BJ (cell line): ENCODE measurements around the gene ACP7. TPM values are rescaled to one million over a fixed set of nuclear protein-coding genes. Genes with fewer than 3 reads are reported as not detected.

Experiments
- CTCF ChIA-PET: fragments of 350-600 bp; formaldehyde crosslinking; extraction: SDS; loops from one replicate; lab custom pipeline; 2021; ENCODE audit warnings: antibody characterized with exemption, inconsistent platforms; lab: Yijun Ruan, JAX
- POLR2A ChIA-PET: fragments of 300-600 bp; sonication (Branson Sonifier 250); formaldehyde crosslinking; extraction: SDS; loops from one replicate; lab custom pipeline; 2021; ENCODE audit warnings: antibody characterized with exemption; lab: Charles Lee
- DNase-seq: peaks from one replicate; pipeline ENCODE4 v3.0.0-alpha.2; 2011; ENCODE audit warnings: low read depth
- H3K27me3 ChIP-seq: 2 replicates; pipeline ENCODE4 v1.6.0; 2011; ENCODE audit warnings: low read length; ENCODE audit not compliant: control insufficient read depth, insufficient read depth
- H3K36me3 ChIP-seq: 2 replicates; pipeline ENCODE4 v1.5.1; 2011; ENCODE audit warnings: low read length; ENCODE audit not compliant: control insufficient read depth, insufficient read depth
- H3K4me3 ChIP-seq: 2 replicates; pipeline ENCODE4 v1.5.1; 2011; ENCODE audit warnings: low read depth, mild to moderate bottlenecking, control low read depth, low read length
- polyA plus RNA-seq: library from polyadenylated mRNA; depleted of rRNA; stranded (reverse); fragments of >200 nt; gene quantifications from 2 replicates; pipeline ENCODE4 v1.2.3, GENCODE V29; 2011
- TF ChIP-seq, protein P1 (sequence below): IDR thresholded peaks from 2 replicates; pipeline ENCODE4 v1.5.1; 2011; ENCODE audit warnings: low read depth, mild to moderate bottlenecking, control low read depth, inconsistent platforms, low read length, moderate library complexity; ENCODE audit not compliant: insufficient read depth

The ACP7 gene
- polyA plus RNA-seq, 1 experiment: not detected

DNA sequence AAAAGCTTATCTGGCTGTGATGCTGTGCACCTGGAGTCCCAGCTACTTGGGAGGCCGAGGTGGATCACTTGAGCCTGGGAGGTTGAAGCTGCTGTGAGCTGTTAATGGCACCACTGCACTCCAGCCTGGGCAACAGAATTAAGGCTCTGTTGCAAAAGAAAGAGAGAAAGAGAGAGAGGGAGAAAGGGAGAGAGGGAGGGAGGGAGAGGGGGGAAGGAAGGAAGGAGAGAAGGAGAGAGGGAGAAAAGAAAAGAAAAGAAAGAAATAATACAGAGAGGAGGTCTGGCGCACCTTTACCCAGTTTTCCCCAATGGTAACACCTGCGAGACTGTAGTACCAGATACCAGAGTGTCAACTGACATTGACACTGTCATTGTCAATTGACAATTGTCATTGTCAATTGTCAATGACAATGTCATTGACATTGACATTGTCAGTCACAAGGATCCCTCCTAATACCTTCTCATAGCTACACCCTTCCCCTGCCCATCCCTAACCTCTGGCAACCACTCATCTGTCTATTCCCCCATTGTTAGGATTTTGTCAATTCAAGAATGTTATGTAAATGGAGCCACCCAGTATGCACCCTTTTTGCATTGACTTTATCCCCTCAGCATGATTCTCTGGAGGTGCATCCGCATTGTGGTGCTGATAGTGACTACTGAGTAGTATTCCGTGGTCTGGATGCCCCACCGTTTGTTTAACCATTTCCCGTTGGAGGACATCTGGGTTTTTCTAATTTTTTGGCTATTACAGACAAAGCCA, 62.7 kb downstream of the ACP7 start:
- CTCF ChIA-PET: interaction anchor here (1.2 kb wide), 1 partner anchor 15 kb away, joined by 3 read pairs; no protein-coding TSS in a partner anchor
- Histone ChIP-seq H3K27me3 (no peaks in the 10 kb centered on the region), H3K36me3 (peaks cover 1% of the 10 kb centered on the region), H3K4me3 (no peak overlapping the region)
- no peak for DNase-seq
- POLR2A ChIA-PET: no interaction called here
- TF ChIP-seq, protein P1, sequence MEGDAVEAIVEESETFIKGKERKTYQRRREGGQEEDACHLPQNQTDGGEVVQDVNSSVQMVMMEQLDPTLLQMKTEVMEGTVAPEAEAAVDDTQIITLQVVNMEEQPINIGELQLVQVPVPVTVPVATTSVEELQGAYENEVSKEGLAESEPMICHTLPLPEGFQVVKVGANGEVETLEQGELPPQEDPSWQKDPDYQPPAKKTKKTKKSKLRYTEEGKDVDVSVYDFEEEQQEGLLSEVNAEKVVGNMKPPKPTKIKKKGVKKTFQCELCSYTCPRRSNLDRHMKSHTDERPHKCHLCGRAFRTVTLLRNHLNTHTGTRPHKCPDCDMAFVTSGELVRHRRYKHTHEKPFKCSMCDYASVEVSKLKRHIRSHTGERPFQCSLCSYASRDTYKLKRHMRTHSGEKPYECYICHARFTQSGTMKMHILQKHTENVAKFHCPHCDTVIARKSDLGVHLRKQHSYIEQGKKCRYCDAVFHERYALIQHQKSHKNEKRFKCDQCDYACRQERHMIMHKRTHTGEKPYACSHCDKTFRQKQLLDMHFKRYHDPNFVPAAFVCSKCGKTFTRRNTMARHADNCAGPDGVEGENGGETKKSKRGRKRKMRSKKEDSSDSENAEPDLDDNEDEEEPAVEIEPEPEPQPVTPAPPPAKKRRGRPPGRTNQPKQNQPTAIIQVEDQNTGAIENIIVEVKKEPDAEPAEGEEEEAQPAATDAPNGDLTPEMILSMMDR: no peak

DNA sequence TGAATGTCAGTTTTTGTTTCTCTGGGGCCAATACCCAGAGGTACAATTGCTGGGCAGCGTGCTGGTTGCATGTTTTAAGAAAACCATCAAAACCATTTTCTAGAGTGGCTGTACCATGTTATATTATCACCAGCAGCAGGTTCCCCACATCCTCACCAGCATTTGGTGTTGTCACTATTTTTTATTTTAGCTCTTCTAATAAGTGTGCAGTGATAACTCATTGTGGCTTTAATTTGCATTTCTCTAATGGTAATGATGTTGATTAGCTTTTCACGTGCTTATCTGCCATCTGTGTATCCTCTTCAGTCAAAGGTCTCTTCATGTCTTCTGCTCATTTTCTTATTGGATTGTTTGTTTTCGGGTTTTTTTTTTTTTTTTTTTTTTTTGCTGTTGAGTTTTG, 63.3 kb downstream of the ACP7 start:
- H3K4me3 ChIP-seq: no peak overlapping the region
- no peaks in the 10 kb centered on the region for H3K27me3 ChIP-seq
- CTCF ChIA-PET: no interaction called here
- DNase-seq: no peak
- TF ChIP-seq, protein P1: no peak
- POLR2A ChIA-PET: no interaction called here
- peaks cover 1% of the 10 kb centered on the region for H3K36me3 ChIP-seq

DNA sequence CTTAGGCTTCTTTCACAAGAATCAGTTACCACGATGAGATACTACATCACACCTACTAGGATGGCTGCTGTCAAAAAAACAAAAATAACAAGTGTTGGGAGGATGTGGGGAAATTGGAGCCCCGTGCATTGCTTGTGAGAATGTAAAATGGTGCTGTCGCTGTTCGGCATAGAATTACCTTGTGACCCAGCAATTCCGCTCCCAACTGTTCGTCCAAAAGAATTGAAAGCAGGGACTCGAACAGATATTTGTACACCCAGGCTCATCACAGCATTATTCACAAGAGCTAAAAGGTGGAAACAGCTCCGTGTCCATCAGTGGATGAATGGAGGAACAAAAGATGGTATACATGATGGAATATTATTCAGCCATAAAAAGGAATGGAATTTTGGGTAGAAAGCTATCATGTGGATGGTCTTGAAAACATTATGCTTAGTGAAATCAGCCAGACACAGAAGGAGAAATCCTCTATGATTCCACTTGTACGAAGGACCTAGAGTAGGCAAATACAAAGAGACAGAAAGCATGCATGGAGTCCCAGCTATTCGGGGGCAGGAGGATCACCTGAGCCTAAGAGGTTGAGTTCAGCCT, 64.9 kb downstream of the ACP7 start:
- ChIA-PET POLR2A (no interaction called here), CTCF (no interaction called here)
- Histone ChIP-seq H3K27me3 (no peaks in the 10 kb centered on the region), H3K4me3 (no peak overlapping the region), H3K36me3 (peaks cover 1% of the 10 kb centered on the region; the same call in 1 of the 2 replicates)
- no peak for DNase-seq
- TF ChIP-seq, protein P1: no peak

DNA sequence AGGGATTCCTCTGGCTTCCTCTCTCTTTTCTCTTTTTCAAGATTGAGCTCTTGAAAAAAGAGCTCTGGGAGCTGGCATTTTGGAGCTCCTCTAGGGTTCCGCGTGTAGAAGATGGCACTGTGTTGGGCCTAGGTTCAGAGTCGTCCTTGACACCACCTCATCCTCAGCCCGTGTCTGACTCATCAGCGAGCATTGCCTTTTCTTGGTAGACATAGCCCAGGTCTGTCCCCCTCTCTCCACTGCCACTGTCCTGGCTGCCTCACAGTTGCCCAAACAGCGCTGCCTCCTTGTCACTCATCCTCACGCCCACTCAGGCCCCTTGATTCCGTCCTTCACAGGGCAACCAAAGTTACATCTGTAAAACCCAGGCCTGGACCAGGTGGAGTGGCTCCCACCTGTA, 66.1 kb downstream of the ACP7 start:
- ChIA-PET POLR2A (no interaction called here), CTCF (no interaction called here)
- Histone ChIP-seq H3K27me3 (no peaks in the 10 kb centered on the region), H3K36me3 (peaks cover 1% of the 10 kb centered on the region; the same call in 1 of the 2 replicates), H3K4me3 (no peak overlapping the region)
- DNase-seq: no peak
- TF ChIP-seq, protein P1: no peak

DNA sequence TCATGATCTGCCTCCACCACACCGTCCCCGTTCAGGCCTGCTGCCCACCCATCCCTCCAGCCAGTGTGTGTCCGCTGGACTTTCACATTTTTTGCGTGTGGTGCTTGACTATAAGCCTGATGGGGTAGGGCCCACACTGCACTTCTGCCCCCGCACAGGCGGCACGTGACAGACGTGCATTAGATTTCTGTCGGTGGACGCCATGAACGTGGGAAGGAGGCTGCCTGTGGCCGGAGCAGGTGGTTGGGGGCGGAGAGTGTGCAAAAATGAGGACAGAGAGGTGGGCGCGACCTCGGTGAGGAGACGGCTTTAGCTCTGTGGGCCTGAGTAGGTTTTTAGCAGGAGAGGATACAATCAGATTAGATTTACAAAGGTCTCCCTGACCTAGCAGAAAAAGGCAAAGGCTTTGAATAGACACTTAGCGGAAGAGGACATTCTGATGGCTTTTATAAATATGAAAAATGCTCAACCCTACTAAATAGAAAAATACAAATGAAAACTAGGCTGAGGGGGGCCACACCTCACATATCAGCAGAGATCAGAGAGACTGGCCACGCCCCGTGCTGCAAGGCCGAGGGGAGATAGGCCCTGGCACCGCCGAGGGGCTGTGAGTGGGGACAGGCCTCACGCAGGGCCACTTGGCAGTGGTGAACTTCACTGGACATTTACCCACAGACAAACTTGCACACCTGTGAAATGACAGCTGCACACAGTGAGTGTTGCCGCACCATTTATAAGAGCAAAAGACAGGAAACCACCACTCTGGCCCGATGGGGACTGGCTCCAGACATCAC, 66.8 kb downstream of the ACP7 start:
- CTCF ChIA-PET: no interaction called here
- H3K4me3 ChIP-seq: no peak overlapping the region
- no peak for DNase-seq
- no peaks in the 10 kb centered on the region for H3K27me3 ChIP-seq
- TF ChIP-seq, protein P1: no peak
- peaks cover 1% of the 10 kb centered on the region; the same call in 1 of the 2 replicates for H3K36me3 ChIP-seq
- POLR2A ChIA-PET: no interaction called here
